SH-SY5Y (cell line): ENCODE results near the gene PRH1.

Experiments
- GATA2 ChIP-seq: IDR thresholded peaks from 2 replicates; pipeline ENCODE4 v1.6.1; 2011; ENCODE audit warnings: mild to moderate bottlenecking, low read depth, low read length
- GATA3 ChIP-seq: IDR thresholded peaks from 2 replicates; pipeline ENCODE4 v1.6.1; 2011; ENCODE audit warnings: low read depth, mild to moderate bottlenecking, low read length, moderate library complexity

DNA sequence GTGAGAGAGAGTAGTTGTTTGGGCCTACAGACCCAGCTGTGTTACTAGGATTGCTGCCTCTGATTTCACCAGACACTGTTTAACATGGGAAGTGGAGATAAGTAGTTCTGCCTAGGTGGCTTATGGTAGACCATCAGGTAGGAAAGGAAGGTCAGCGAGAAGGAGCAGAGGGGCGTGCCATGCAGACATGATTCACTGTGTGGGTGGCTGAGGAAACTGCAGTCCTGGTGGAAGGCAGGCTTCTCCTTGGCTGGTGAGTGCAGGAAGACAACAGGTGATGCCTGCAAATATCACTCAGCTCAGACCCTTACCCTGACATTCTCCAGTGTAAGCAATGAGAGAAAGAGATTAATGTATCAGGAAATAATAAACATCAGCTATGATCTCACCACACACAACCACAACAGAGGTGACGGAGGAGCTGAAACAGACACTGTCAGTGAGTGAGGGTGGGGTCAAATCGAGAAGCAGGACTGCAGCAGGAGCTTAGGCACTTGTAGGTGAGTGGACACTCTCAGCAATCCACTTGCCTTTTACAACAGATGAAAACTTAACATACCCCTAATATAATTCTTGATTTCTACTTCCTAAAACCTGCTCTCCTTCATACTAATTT lies 32.7 kb downstream of the PRH1 start:
- TF ChIP-seq GATA2 (no peak), GATA3 (no peak)
